Fibroblast of the aortic adventitia (primary cell): ENCODE measurements around the gene FNTB. TPM values are rescaled to one million over a fixed set of nuclear protein-coding genes. Genes with fewer than 3 reads are reported as not detected.

Experiments used
- DNase-seq: peaks from one replicate; pipeline ENCODE4 v3.0.0-alpha.2; 2010; ENCODE audit warnings: low read depth
- H3K4me3 ChIP-seq: 2 replicates; pipeline ENCODE4 v1.5.1; 2011; ENCODE audit warnings: low read depth, mild to moderate bottlenecking, control low read depth, low read length, moderate library complexity
- CTCF ChIP-seq: IDR thresholded peaks from 2 replicates; pipeline ENCODE4 v1.5.1; 2011; ENCODE audit warnings: mild to moderate bottlenecking, low read length, control low read depth, inconsistent platforms; ENCODE audit not compliant: insufficient read depth
- small RNA-seq: library from RNA; depleted of rRNA; stranded (forward); fragments of <200 nt; gene quantifications from one replicate; pipeline ENCODE3, GENCODE V24; 2012
- total RNA-seq: library from RNA; depleted of rRNA; stranded (reverse); fragments of >200 nt; gene quantifications from 2 replicates; pipeline ENCODE4 v1.2.3, GENCODE V29; 2012; ENCODE audit warnings: low replicate concordance

Gene FNTB
- total RNA-seq, 1 donor: 19.3 TPM

GRCh38 chr14:65106316-65106715 is 119.6 kb downstream of the FNTB start:
- H3K4me3 ChIP-seq: no peak overlapping the region
- TF ChIP-seq CTCF: no peak

GRCh38 chr14:65106736-65107135 is 120.0 kb downstream of the FNTB start:
- DNase-seq: peak; percentile 23
- TF ChIP-seq CTCF: no peak
- no peak overlapping the region for H3K4me3 ChIP-seq

More at GRCh38 chr14:65106316-65106715, 119.6 kb downstream of the FNTB start:
- DNase-seq: no peak

- TF ChIP-seq CTCF: no peak
- DNase-seq: no peak
- H3K4me3 ChIP-seq: no peak overlapping the region
Observed at GRCh38 chr14:65107200-65107599, 120.5 kb downstream of the FNTB start.

GRCh38 chr14:65109357-65109756 is 122.7 kb downstream of the FNTB start:
- no peak for TF ChIP-seq CTCF
- DNase-seq: no peak
- no peak overlapping the region for H3K4me3 ChIP-seq

GRCh38 chr14:65110525-65110924 is 123.8 kb downstream of the FNTB start:
- no peak for TF ChIP-seq CTCF

More at GRCh38 chr14:65110525-65110924, 123.8 kb downstream of the FNTB start:
- no peak overlapping the region for H3K4me3 ChIP-seq
- no peak for DNase-seq

Small RNA genes lying within 50 kb of the gene (small RNA-seq; reads per million reads assigned to genes)
- not detected for gene MIR4706

Other genes with a start within 250 kb of the FNTB start
- gene SPTB, start 107.0 kb upstream of the FNTB start, total RNA-seq: under 0.01 TPM in 1 of 2 replicates, not detected in the other
- gene CHURC1, start 72.4 kb upstream of the FNTB start, total RNA-seq: 85.4 and 380 TPM in 2 replicates
- not detected in 2 replicates for gene GPX2, start 44.1 kb upstream of the FNTB start, total RNA-seq
- gene RAB15, start 14.6 kb upstream of the FNTB start, total RNA-seq: 3.8 and 4.8 TPM in 2 replicates
- gene MAX, start 115.6 kb downstream of the FNTB start, total RNA-seq: 61.0 and 69.3 TPM in 2 replicates